Tongue (tissue), 2 donors: ENCODE data around the gene SMCR8. TPM values are rescaled to one million over a fixed set of nuclear protein-coding genes. Genes with fewer than 3 reads are reported as not detected.
"Not testable (repeated sequence)": the region's sequence is repeated elsewhere in the genome, so short reads cannot be mapped to it uniquely, and the experiment has no call there.

Experiments used
- DNase-seq: peaks from one replicate; pipeline ENCODE4 v3.0.0-alpha.2; 2015
- total RNA-seq: library from RNA; depleted of rRNA; stranded (reverse); fragments of >200 nt; gene quantifications from one replicate; pipeline ENCODE4 v1.2.3, GENCODE V29; 2014

Gene SMCR8, protein sequence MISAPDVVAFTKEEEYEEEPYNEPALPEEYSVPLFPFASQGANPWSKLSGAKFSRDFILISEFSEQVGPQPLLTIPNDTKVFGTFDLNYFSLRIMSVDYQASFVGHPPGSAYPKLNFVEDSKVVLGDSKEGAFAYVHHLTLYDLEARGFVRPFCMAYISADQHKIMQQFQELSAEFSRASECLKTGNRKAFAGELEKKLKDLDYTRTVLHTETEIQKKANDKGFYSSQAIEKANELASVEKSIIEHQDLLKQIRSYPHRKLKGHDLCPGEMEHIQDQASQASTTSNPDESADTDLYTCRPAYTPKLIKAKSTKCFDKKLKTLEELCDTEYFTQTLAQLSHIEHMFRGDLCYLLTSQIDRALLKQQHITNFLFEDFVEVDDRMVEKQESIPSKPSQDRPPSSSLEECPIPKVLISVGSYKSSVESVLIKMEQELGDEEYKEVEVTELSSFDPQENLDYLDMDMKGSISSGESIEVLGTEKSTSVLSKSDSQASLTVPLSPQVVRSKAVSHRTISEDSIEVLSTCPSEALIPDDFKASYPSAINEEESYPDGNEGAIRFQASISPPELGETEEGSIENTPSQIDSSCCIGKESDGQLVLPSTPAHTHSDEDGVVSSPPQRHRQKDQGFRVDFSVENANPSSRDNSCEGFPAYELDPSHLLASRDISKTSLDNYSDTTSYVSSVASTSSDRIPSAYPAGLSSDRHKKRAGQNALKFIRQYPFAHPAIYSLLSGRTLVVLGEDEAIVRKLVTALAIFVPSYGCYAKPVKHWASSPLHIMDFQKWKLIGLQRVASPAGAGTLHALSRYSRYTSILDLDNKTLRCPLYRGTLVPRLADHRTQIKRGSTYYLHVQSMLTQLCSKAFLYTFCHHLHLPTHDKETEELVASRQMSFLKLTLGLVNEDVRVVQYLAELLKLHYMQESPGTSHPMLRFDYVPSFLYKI
- total RNA-seq, result 12.8 TPM

DNA sequence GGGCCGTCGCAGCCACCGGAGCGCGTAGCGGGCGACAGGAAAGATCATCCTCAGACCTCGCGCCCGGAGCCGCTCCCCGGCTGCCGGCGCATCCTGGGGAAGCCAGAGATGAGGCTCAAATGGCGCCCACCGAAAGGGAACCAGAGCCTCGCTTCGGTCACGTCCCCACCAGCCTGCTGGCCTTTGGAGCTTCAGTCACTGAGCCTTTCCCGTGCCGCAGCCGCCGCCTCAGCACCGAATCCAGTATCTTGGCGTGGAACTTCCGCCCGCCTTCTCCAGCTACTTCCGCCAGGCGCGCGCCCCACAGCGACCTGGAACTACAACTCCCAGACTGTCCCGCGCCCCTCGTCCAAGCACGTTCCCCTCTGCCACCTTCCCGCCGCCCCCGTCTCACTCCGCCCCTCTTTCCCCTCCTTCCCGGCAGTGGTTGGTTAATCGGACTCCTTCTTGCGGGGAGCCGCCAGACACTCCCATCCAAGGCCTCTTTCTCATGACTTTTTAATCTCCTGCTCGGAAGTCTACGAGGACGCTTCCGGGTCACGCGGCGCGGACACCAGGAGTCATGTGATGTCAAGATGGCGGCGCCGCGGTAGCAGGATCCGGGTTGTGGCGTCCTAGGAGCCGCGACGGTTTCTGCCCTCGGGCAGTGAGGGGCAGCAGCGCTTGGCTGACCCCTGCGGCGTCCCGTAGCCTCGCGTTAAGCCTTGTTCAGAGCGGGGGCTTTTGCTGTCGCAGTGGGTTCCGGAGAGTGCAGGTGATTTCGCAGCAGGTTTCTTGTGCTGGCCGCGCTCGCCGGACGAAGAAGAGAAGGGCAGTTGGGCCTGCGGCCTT lies at the start of gene SMCR8, which contains the start of gene TOP3A:
Gene SMCR8 (plus strand): TSS at position 563 of the 831 bp plus-strand sequence. CDS start 497 bp downstream, outside the sequence.
Gene TOP3A (minus strand): TSS at position 264 of the 831 bp plus-strand sequence. CDS start 216 bp downstream, at position 48.
- peak; percentile 99 for DNase-seq

DNA sequence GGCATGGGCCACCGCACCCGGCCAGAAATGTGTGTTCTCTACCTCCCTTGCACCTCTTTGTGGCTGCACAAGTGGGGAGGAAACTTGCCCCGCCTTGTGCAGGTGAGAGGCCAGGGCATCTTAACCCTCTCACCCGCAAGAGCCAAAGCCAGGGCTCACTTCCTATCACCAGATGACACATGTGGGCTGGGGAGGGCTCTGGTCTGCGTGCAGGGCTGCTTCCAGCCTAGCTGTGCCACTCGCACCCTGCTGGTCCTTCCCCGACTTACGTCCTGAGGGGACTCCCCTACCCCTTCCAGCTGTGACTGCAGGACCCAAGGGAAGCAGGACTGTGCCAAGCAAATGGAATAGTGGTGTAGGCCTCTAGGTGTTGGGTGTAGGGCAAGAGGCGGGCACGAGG lies 47.7 kb upstream of the SMCR8 start:
- DNase-seq, result no peak

DNA sequence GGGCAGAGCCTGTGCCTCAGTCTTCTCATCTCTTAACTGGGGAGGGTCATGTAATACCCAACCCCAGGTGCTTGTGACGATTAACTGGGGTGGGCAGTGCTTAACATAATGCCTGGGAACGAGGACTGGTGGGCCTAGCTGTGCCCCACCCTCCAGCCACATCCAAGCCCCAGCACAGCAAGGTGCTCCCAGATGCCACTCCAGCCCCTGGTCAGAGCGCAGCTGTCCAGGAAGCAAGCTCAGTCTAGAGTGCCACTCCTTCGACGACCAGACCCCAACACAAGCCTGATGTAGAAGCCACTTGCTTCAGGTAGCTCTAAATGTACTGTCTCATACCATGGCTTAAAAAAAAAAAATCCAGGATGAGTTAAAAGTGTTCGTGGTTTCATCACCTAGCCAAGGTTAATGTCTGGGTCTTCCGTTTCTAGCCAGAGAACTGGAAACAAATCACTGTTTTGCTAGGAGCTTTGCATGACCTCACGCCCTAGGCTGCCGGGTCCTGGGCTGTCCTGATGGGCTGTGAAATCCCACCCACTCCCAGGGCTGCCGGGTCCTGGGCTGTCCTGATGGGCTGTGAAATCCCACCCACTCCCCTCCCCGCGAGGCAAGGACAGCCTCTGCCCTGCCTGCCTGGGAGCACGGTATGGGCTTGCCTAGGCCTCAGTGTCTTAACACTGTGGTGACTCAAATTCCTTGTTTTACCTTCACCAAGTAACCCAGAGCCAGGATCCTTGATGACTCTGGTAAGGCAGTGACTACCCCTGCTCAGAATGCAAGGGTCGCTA lies 47.0 kb upstream of the SMCR8 start:
- no peak for DNase-seq

DNA sequence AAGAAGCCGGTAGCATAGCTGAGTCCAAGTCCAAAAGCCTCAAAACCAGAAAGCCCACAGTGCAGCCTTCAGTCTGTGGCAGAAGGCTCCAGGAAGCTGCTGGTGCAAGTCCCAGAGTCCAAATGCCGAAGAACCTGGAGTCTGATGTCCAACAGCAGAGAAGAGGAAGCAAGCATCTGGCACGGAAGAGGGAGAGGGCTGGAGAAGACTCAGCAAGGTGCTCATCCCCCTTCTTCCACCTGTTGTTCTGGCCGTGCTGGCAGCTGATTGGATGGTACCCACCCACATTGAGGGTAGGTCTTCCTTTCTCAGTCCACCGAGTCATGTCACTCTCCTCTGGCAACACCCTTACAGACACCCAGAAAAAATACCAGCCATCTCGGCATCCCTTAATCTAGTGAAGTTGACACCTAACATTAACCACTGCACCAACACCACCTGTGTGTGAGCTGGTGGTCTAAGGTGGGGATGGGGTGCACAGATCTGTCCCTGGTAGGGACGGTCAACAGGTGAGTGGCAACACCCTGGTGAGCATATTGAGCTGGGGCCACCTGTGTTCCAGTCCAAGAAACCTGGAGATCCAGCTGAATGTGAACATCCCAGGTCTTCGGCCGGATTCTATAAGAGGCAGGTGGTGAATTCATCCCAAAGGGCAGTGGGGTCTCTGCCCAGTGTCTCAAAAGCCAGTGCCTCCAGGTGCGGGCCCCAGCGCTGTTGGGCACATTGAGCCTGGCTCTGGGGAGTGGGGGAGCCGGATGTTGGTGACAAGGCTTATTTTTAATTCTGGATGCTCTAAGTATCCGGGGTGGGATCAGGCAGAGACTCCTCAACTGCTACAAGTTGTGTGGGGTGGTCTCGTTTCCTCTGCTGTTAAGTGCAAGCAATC lies 44.8 kb upstream of the SMCR8 start:
- no peak for DNase-seq

DNA sequence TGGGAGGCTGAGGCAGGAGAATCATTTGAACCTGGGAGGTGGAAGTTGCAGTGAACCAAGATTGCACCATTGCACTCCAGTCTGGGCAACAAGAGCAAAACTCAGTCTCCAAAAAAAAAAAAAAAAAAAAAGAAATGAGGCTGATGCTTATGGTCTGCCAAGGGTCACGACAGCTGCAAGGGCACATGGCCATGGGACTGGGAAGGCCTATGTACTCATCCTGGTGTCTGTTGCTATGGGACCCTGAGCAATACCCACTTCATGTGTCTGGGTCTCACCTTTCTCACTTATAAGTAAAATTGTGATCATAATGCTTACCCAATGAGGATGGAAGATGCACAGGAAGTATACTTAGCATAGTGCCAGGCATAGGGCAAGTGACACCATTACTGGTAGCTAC lies 38.0 kb upstream of the SMCR8 start:
- no peak for DNase-seq

DNA sequence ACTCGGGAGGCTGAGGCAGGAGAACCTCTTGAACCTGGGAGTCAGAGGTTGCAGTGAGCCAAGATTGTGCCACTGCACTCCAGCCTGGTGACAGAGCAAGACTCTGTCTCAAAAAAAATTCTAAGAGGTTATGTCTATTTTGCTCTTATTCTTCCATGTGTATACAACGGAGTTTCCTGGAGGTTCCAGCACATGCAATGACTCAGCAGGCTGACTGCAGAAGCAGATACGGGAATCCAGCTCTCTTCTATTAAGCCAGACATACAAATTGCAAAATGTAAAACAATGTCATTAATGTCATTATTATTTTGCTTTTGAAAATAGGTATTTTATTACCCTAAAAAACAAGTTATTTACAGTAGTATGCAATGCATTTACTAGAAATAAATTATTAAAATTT lies 36.2 kb upstream of the SMCR8 start:
- DNase-seq, result no peak

DNA sequence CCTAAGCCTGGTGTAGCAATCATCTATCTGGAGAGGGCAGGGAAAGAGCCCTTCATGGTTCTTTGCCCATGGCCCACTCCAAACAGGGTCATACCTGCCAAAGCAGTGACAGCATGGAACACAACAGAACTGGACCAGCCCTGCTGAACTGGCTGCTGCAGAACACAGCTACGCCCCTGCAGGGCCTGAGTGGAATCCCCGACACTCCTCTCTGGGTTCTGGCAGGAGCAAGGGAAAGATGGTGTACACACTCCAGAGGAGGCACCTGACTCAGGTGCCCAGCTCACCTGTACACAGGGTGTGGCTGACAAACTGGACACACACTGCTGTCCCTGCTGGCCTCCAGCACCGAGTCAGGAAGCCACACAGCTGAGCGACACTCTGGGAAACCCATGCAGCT lies 34.8 kb upstream of the SMCR8 start:
- no peak for DNase-seq

DNA sequence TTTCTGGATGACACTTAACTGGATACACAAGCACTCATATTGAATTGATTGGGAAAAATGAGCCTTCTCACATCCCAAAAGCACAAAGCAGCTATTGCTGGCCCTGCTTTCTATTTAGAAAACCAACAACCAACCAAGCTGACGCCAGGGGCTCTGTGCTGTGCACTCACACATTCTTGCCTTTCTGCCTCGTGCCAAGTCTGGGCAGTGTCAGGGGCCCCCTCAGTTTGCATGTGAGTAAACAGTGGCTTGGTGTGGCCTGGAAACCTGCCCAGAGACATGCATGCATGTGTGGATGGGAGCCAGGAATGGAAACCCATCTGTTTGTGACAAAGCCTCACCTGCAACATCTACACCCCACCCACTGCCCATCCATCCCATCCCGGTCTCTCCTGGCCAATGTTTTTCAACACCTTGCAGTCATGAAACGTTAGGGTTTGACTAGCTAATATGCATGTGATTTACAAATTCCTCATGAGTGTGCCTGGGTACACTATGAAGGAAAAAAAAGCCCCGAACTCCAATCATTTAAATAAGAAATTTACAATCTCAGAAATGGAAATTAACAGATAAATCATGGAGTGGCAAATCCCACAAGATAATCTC lies 34.2 kb upstream of the SMCR8 start:
- DNase-seq, result no peak

DNA sequence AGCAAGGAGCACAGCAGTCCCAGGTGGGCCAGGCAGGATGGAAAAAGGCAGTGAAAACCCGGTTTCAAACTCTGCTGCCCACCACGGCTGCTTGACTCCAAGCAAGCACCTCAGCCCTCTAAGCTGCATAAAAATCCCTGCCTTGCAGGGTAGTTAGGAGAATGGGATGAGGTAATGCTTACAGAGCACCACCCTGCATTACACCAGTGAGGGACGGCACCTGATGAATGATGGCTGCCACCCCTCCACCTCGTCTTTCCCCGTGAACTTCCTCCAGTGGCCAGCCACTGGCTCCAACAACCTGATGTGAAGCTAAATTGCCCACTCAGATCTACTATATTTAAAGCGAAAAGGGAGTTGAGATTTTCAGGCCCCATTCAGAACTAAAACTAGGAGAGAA lies 33.3 kb upstream of the SMCR8 start:
- DNase-seq, result no peak

DNA sequence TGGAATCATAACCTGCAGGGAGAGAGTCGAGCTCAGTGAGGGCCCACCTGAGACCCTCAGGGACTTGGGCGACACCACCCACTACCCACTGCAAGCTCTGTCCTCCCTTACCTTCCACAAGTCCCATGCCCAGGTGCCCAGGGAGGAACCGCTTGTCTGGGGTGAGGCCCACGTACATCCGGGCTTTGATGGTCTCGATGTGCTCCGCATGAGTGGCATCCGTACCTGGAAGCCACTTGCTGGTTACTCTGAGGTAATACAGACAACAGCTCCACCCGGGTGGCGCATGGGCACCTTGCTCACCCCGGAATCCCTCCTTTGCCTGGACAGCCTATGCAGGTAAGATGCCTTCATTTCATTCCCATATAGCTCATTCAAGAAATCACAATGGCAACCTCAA lies 29.8 kb upstream of the SMCR8 start:
- no peak for DNase-seq

DNA sequence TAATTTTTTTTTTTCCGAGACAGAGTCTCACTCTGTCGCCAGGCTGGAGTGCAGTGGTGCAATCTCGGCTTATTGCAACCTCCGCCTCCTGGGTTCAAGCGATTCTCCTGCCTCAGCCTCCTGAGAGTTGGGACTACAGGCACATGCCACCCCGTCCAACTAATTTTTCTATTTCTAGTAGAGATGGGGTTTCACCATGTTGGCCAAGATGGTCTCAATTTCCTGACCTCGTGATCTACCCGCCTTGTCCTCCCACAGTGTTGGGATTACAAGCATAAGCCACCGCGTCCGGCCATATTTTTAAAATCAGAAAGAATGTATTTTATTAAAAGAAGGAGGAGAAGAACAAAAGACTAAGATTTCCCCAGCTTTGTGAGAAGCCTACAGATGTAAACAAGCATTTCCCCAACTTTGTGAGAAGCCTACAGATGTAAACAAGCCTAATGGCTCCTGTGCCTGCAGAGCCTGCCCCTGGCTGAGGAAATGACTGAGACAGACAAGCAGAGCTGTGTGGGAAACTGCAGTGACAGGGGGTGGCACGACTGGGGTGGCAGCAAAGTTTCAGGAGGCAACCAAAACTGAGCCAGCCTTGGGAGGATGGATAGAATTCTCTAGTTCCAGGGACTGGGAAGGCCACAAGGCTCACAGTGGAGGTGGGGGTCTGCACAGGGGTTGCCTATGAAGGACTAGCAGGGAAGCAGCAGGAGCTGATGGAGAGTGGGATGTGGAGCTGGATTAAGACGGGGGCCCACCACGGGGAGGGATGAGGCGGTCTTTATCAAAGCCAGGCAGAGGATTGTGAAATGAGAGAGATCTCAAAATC lies 23.2 kb upstream of the SMCR8 start:
- DNase-seq, result no peak

DNA sequence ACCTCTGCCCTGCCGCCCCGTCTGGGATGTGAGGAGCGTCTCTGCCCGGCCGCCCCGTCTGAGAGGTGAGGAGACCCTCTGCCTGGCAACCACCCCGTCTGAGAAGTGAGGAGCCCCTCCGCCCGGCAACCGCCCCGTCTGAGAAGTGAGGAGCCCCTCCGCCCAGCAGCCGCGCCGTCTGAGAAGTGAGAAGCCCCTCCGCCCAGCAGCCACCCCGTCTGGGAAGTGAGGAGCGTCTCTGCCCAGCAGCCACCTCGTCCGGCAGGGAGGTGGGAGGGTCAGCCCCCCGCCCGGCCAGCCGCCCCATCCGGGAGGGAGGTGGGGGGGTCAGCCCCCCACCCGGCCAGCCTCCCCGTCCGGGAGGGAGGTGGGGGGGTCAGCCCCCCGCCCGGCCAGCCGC lies 17.0 kb upstream of the SMCR8 start:
- not testable (repeated sequence) for DNase-seq

DNA sequence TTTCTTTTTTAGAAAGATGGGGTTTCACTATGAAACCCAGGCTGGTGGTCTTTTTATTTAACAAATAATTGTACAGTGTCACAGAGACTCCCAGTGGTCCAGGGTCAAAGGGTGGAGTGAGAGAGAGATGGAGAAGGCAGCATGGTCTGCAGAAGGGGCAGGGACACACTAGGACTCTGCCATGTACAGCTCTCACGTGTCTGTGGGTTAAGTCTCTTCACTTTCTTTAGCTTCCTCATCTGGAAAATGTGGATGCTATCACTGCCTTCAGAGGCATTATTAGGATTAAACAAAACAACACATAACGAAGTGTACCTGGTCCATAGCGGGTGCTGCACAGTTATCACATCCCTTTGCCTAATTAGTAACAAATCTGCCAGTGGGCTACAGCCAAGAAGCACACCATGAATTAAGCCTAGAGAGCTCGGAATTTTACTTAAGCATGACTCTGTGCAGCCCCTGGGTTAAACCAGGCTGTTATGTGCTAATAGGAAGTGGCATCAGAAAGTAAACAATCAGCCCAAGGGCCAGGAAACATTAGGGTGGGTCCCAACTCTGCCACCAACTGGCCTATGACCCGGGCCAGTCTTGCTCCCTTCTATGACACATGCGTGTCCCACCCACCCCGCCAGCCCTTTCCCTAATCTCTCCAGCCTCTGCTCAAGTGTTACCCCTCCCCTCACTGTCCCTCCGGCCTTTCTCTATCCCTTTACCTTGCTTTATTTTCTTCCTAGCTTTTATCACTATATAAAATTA lies 14.2 kb upstream of the SMCR8 start:
- no peak for DNase-seq

DNA sequence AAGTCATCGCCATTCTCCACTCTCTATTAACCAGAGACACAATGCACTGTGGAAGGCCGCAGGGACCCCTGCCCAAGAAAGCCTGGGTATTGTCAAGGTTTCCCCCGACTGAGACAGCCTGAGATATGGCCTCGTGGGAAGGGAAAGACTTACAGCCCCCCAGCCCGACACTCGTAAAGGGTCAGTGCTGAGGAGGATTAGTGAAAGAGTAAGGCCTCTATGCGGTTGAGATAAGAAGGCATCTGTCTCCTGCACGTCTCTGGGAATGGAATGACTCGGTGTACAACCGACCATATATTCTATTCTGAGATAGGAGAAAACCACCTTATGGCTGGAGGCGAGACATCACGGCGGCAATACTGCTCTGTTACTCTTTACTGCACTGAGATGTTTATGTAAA lies 11.9 kb upstream of the SMCR8 start:
- DNase-seq, result not testable (repeated sequence)

DNA sequence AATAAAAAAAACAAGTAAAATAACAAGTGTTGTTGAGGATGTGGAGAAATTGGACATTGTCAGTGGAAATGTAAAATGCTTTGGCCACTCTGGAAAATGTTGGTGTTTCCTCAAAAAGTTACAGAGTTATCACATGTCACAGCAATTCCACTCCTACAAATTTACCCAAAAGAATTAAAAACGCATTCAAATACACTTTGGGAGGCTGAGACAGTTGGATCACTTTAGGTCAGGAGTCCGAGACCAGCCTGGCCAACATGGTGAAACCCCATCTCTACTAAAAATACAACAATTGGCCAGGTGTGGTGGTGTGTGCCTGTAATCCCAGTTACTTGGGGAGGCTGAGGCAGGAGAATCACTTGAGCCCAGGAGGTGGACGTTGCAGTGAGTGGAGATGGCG lies 5.9 kb upstream of the SMCR8 start:
- DNase-seq, result no peak

DNA sequence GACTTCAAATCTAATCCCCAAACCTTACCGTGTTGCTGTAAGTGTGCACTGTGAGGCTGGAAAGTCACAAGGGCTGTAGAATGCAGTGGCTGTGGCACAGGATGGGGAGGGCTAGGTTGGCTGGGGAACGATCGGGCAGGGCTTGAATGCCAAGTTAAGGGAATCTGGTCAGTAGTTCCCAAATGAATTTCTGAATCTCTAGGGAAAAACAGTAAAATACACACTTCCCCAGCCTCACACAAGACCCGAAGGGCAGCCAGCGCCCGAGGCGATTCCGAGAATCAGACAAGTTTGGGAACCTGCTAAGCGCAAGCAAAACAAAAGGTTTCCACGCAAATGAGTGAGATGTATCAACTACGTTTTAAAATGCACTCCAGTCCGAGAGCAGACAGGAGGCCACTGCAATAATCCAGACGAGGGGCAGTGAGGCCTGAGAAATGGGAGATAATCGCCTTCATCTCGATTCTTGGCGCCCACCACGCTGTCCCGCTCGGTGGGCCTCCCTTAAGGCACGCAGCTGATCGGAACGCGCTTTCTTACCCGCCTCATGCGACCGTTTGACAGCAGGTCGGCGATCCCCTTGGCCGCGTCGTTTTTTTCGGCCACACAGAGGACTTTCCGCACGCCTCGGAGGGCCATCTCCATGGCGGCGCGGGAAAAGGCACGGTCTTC lies 898 bp upstream of the SMCR8 start:
- DNase-seq, result peak; percentile 5

DNA sequence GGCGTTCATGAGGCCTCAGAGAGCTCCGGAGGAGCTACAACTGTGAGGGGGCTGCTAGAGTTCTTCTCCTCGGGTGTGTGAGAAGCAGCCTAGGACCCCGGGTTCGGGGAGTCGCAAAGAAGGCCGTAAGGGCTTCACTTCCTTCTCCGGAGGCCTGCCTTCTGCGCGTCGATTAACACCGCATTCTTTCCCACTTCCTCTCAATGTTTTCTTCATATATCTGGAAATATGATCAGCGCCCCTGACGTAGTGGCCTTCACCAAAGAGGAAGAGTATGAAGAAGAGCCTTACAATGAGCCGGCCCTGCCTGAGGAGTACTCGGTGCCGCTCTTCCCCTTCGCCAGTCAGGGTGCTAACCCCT lies 449 bp downstream of the SMCR8 start:
- DNase-seq, result no peak

DNA sequence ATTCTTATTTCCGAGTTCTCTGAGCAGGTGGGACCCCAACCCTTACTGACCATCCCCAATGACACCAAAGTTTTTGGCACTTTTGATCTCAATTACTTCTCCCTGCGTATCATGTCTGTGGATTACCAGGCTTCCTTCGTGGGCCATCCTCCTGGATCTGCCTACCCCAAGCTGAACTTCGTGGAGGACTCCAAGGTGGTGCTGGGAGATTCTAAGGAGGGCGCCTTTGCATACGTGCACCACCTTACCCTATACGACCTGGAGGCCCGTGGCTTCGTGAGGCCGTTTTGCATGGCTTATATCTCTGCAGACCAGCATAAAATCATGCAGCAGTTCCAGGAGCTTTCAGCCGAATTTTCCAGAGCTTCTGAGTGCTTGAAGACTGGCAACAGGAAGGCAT lies 868 bp downstream of the SMCR8 start:
- DNase-seq, result no peak
